ENCODE measurements around the gene MPZL1. TPM values are rescaled to one million over a fixed set of nuclear protein-coding genes. Genes with fewer than 3 reads are reported as not detected.

The MPZL1 gene
- total and polyA plus RNA-seq, 2 donors (not counting 3 experiments of a cell fraction or from before 2014, with no cell fraction given) = 41.7 to 99.1 TPM

DNA sequence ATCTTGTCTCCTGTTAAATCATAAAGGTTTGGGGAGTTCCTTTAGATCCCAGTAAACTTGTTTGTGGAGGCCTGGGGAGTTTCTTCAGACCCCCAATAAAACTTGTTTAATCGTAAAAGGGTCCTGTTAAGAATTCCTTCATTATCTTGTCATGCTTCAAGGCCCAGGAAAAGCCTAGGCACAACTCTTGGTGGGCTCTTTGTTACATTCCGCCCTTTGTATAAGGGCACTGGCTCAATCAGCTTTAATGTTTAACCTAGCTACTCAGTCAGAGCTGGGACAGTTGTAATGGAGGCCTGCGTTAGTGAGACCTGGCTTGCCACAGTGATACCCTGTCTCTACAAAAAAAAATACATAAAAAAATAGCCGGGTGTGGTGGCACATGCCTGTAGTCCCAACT lies 77.2 kb downstream of the MPZL1 start:
- Histone ChIP-seq H3K4me2 (ENCODE audit: insufficient read depth, low read length) (no peak overlapping the region), H4K20me1 (replicated peaks; ENCODE audit: control insufficient read depth, extremely low read depth, insufficient read depth, low read length) (no peaks in the 10 kb centered on the region), H3K79me2 (ENCODE audit: control insufficient read depth, insufficient read depth, low read length) (no peaks in the 10 kb centered on the region), H3K27me3 (ENCODE audit: control insufficient read depth in 2 of 2, insufficient read depth in 2 of 2, low read length in 2 of 2) (no peaks in the 10 kb centered on the region), H3K9ac (replicated peaks; ENCODE audit: extremely low read depth, insufficient read depth, low read length) (no peak overlapping the region), H3K9me3 (replicated peaks; ENCODE audit: control insufficient read depth, insufficient read depth, low read length) (no peaks in the 10 kb centered on the region), H3K4me1 (ENCODE audit: control insufficient read depth, extremely low read depth, insufficient read depth, low read length) (peaks cover 16% of the 10 kb centered on the region), H3K4me3 (replicated peaks in 1 of 3; ENCODE audit: insufficient read depth in 1 of 3, low read depth in 1 of 3, low read length in 3 of 3) (no peak overlapping the region), H2AFZ (ENCODE audit: low read depth, low read length) (no peak overlapping the region), H3K9me1 (replicated peaks; ENCODE audit: control insufficient read depth, extremely low read depth, insufficient read depth, low read length) (no peaks in the 10 kb centered on the region), H3K36me3 (ENCODE audit: control insufficient read depth in 2 of 2, extremely low read depth in 1 of 2, insufficient read depth in 2 of 2, low read length in 2 of 2) (no peaks in the 10 kb centered on the region), H3K27ac (ENCODE audit: insufficient read depth, low read depth, low read length) (no peak overlapping the region)
- dilution Hi-C loops (cut with MboI; ENCODE audit: extremely low pct_ligation_motif_present, low sequenced_read_pairs) = no loop called here
- intact Hi-C loops (cut with micrococcal nuclease) = no loop called here
- TF ChIP-seq JUN (IDR thresholded peaks at IDR 0.05; ENCODE audit: borderline replicate concordance, insufficient read depth, insufficient read length, low read depth) = no peak
- TF ChIP-seq GATA2 (IDR thresholded peaks at IDR 0.05; ENCODE audit: insufficient read depth, insufficient read length, low read depth, low read length) = no peak
- no peak for TF ChIP-seq CTCF (IDR thresholded peaks at IDR 0.05; ENCODE audit: extremely low read depth in 1 of 2, insufficient read depth in 1 of 2, low read depth in 1 of 2, low read length in 2 of 2)
- no peak for TF ChIP-seq EZH2 (IDR thresholded peaks at IDR 0.05; ENCODE audit: borderline replicate concordance, low read depth, low read length, severe bottlenecking)
- TF ChIP-seq MYC (IDR thresholded peaks at IDR 0.05; ENCODE audit: low read depth, low read length) = no peak
- TF ChIP-seq MAX (IDR thresholded peaks at IDR 0.05; ENCODE audit: insufficient read depth, insufficient read length) = no peak
- TF ChIP-seq POLR2AphosphoS5 (IDR thresholded peaks at IDR 0.05; ENCODE audit: insufficient read depth, low read depth, low read length) = no peak
- TF ChIP-seq POLR2A (IDR thresholded peaks at IDR 0.05; ENCODE audit: low read depth, low read length) = no peak
- TF ChIP-seq FOS (IDR thresholded peaks at IDR 0.05; ENCODE audit: borderline replicate concordance, insufficient read depth, low read length) = no peak
- no TSS peak for BruUV-seq (replicated peaks)
- DNase-seq (ENCODE audit: low read depth, low spot score) (no peak), FAIRE-seq (no peak)
- ChIA-PET POLR2A (no interaction called here), CTCF (interaction anchor here (3.3 kb wide), 1 partner anchor 283 kb away, joined by 11 read pairs; no protein-coding TSS in a partner anchor)
